ENCODE results near the gene KDM2B.

KDM2B gene

DNA sequence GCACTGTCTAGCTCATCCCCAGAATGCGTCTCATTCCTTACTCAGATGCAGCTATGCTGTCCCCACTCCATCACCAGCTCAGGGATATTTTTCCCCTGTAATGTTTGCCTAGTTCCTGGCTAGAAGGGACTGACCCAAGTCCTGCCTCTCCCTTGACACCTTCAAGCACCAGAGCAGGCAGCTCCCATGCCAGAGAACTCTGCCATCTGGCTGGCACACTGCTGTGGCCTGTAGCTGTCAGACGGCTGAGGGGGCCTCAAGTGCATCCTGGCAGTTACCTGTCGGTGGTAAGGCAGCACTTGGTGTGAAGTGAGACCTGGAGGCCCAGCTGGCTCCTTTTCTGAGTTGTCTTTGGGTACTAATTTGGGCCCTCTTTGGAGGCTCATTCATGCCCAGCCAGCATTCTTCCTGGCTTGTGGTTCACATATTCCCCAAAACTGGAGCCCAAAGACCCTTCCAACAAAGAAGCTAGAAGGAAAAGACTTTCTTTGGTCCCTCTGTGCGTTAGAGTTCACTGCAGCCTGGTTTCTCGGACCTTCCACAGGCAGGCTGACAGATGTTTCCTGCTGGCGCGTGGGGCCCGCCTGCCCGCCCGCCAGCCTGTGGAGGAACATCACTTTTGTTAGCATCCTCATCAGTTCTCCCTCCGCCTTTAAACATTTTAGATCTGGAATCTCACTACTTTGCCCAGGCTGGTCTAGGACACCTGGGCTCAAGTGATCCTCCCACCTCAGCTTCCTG, 147.9 kb downstream of the KDM2B start:
- TF ChIP-seq, protein P1, sequence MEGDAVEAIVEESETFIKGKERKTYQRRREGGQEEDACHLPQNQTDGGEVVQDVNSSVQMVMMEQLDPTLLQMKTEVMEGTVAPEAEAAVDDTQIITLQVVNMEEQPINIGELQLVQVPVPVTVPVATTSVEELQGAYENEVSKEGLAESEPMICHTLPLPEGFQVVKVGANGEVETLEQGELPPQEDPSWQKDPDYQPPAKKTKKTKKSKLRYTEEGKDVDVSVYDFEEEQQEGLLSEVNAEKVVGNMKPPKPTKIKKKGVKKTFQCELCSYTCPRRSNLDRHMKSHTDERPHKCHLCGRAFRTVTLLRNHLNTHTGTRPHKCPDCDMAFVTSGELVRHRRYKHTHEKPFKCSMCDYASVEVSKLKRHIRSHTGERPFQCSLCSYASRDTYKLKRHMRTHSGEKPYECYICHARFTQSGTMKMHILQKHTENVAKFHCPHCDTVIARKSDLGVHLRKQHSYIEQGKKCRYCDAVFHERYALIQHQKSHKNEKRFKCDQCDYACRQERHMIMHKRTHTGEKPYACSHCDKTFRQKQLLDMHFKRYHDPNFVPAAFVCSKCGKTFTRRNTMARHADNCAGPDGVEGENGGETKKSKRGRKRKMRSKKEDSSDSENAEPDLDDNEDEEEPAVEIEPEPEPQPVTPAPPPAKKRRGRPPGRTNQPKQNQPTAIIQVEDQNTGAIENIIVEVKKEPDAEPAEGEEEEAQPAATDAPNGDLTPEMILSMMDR (IDR thresholded peaks at IDR 0.05; ENCODE audit: insufficient read depth, low read depth, low read length, missing control alignments): no peak
- no peak overlapping the region for H3K4me3 ChIP-seq (ENCODE audit: low read length)
- no peak for DNase-seq (ENCODE audit: low read depth)

- DNase-seq (ENCODE audit: low read depth): no peak
- no peak overlapping the region for H3K4me3 ChIP-seq (ENCODE audit: low read length)
- TF ChIP-seq, protein P1 (IDR thresholded peaks at IDR 0.05; ENCODE audit: insufficient read depth, low read depth, low read length, missing control alignments): no peak
Observed at GRCh38 chr12:121430833-121431415, 149.9 kb downstream of the KDM2B start.

DNA sequence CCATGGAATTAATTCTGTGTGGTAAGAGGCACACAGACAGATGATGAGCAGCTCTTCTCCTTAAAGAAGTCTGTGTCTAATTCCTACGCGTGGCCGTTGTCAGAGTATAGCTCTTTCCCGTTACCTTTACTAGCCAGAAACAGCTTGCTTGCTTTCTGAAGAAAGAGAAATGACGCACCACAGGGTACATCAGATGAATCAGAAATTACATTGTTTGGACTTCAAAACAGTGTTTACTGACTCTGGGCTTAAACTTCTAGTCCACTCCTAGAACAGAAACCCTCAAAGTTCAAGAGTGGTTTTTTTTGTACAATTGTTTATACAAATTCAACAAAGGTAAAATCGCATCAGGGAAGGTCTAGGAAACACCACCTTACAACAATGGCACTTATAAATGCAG, 151.9 kb downstream of the KDM2B start:
- no peak overlapping the region for H3K4me3 ChIP-seq (ENCODE audit: low read length)
- TF ChIP-seq, protein P1 (IDR thresholded peaks at IDR 0.05; ENCODE audit: insufficient read depth, low read depth, low read length, missing control alignments): no peak
- no peak for DNase-seq (ENCODE audit: low read depth)

- TF ChIP-seq, protein P1 (IDR thresholded peaks at IDR 0.05; ENCODE audit: insufficient read depth, low read depth, low read length, missing control alignments): no peak
- DNase-seq (ENCODE audit: low read depth): no peak
- no peak overlapping the region for H3K4me3 ChIP-seq (ENCODE audit: low read length)
Observed at GRCh38 chr12:121427556-121428050, 153.2 kb downstream of the KDM2B start.

DNA sequence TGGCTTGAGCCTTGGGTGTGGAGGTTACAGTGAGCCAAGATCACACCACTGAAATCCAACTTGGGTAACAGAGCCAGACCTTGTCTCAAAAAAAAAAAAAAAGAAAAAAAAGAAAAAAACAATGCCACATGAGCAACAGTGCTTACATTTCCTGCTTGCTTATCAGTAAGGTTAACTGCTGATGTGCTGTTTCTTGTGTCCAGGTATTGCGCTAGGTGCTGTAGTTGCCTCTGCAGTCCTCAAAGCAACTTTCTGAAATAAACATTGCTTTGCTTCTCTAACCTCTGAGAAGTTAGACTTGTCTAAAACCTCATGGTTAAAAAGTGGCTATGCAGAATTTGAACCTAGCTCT, 156.2 kb downstream of the KDM2B start:
- H3K4me3 ChIP-seq (ENCODE audit: low read length): no peak overlapping the region
- TF ChIP-seq, protein P1 (IDR thresholded peaks at IDR 0.05; ENCODE audit: insufficient read depth, low read depth, low read length, missing control alignments): no peak
- no peak for DNase-seq (ENCODE audit: low read depth)

DNA sequence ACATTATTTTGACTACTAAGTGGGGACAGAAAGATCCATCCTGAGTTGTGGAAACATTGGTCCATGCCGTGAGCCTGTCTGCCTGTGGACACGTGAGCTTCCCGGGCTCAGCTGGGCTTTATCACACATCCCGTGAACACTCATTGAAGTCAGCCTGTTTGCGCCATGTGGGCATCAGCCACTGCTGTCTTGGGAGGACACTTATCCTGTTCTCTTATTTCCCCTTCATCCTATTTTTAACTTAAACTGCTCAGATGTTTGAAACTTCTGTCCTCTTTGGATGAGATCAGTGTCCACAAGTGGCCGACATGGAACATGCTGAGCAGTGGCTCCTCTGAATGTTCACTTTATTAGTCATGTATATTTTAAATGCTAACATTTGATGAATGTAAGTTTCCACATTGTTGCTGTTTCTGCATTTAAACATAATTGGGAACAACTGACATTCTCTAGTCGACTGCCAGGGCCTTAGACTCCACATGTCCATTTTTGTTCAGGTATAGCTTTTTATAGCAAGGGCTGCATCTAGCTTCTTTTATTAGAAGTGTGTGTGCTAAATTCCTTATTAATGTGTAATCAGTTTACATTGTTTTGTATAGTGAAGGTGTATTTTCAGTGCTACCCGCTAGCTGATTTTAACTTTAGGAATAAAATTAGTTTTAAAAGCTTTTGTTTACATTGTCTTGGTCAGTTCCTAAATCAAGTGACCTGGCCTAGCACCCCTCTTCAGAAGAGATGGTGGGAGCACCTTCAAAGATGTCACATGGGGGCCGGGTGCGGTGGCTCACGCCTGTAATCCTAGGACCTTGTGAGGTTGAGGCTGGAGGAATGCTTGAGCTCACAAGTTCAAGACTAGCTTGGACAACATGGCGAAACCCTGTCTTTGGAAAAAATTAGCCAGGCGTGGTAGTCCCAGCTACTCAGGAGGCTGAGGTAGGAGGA, 156.9 kb downstream of the KDM2B start:
- H3K4me3 ChIP-seq (ENCODE audit: low read length): no peak overlapping the region
- no peak for DNase-seq (ENCODE audit: low read depth)
- TF ChIP-seq, protein P1 (IDR thresholded peaks at IDR 0.05; ENCODE audit: insufficient read depth, low read depth, low read length, missing control alignments): no peak
